WTC11 (cell line): ENCODE results near the gene ADAMTS2. TPM values are rescaled to one million over a fixed set of nuclear protein-coding genes. Genes with fewer than 3 reads are reported as not detected.
A peak's percentile ranks its signal among the peaks of the same experiment; 100 is the strongest.

Source experiments
- ATAC-seq: fragments of 200-7000 bp; cut with Tn5 transposase; 2 replicates; pipeline ENCODE4 v1.10.0; 2021; ENCODE audit warnings: mild to moderate bottlenecking, moderate library complexity
- CTCF ChIA-PET: fragments of 300-600 bp; sonication (Branson Sonifier 250); formaldehyde crosslinking; loops from one replicate; lab custom pipeline; 2021; ENCODE audit warnings: antibody characterized with exemption; lab: Charles Lee
- POLR2A ChIA-PET: fragments of 350-600 bp; sonication (Branson Sonifier 250); formaldehyde crosslinking; loops from one replicate; lab custom pipeline; 2021; ENCODE audit warnings: antibody characterized with exemption; lab: Charles Lee
- DNase-seq: peaks from one replicate; pipeline ENCODE4 v3.0.0; 2021; ENCODE audit warnings: low spot score
- H3K27ac Mint-ChIP-seq: 2 replicates; pipeline ENCODE4 v1.8.0; 2021; ENCODE audit warnings: mixed read lengths
- H3K27me3 Mint-ChIP-seq: 2 replicates; pipeline ENCODE4 v1.8.0; 2021; ENCODE audit warnings: low read depth, mild to moderate bottlenecking, moderate library complexity, mixed read lengths
- H3K36me3 Mint-ChIP-seq: 2 replicates; pipeline ENCODE4 v1.8.0; 2021; ENCODE audit warnings: mixed read lengths
- H3K4me1 Mint-ChIP-seq: 2 replicates; pipeline ENCODE4 v1.8.0; 2022; ENCODE audit warnings: mixed read lengths
- H3K4me3 Mint-ChIP-seq: 2 replicates; pipeline ENCODE4 v1.8.0; 2021; ENCODE audit warnings: mild to moderate bottlenecking, moderate library complexity, mixed read lengths
- H3K9me3 Mint-ChIP-seq: 2 replicates; pipeline ENCODE4 v1.8.0; 2021; ENCODE audit warnings: mixed read lengths
- CREM ChIP-seq: sonication (generic); formaldehyde crosslinking; IDR thresholded peaks from 2 replicates; pipeline ENCODE4 v1.8.1; 2022; ENCODE audit warnings: mild to moderate bottlenecking, missing genetic modification reagents, moderate library complexity
- ELF4 ChIP-seq: sonication (generic); formaldehyde crosslinking; IDR thresholded peaks from 2 replicates; pipeline ENCODE4 v1.8.1; 2022; ENCODE audit warnings: low read depth, mild to moderate bottlenecking, moderate library complexity, missing genetic modification reagents
- ETV6 ChIP-seq: sonication (generic); formaldehyde crosslinking; IDR thresholded peaks from 2 replicates; pipeline ENCODE4 v1.8.1; 2022; ENCODE audit warnings: mild to moderate bottlenecking, missing genetic modification reagents
- HMGA2 ChIP-seq: fragments of 250-450 bp; sonication (Bioruptor Pico); IDR thresholded peaks from 2 replicates; pipeline ENCODE4 v1.4.0; 2021; ENCODE audit warnings: mild to moderate bottlenecking, moderate library complexity
- NR1H2 ChIP-seq: sonication (generic); formaldehyde crosslinking; IDR thresholded peaks from 2 replicates; pipeline ENCODE4 v1.9.0; 2021; ENCODE audit warnings: mild to moderate bottlenecking, moderate library complexity, missing genetic modification reagents
- NR2C2 ChIP-seq: sonication (generic); formaldehyde crosslinking; IDR thresholded peaks from 2 replicates; pipeline ENCODE4 v1.8.0; 2022; ENCODE audit warnings: mild to moderate bottlenecking, missing genetic modification reagents
- NR3C1 ChIP-seq: sonication (generic); formaldehyde crosslinking; conservative IDR thresholded peaks from 2 replicates; pipeline ENCODE4 v1.8.1; 2023; ENCODE audit warnings: low read depth, mild to moderate bottlenecking, missing genetic modification reagents
- TEAD1 ChIP-seq: sonication (generic); formaldehyde crosslinking; IDR thresholded peaks from 2 replicates; pipeline ENCODE4 v1.8.0; 2022; ENCODE audit warnings: mild to moderate bottlenecking, missing genetic modification reagents
- ZBTB21 ChIP-seq: sonication (generic); formaldehyde crosslinking; IDR thresholded peaks from 2 replicates; pipeline ENCODE4 v1.8.1; 2023; ENCODE audit warnings: mild to moderate bottlenecking, missing genetic modification reagents, borderline replicate concordance
- ZNF121 ChIP-seq: sonication (generic); formaldehyde crosslinking; IDR thresholded peaks from 2 replicates; pipeline ENCODE4 v1.8.0; 2023; ENCODE audit warnings: missing genetic modification reagents
- total RNA-seq: library from RNA; stranded (reverse); gene quantifications from 3 replicates; pipeline ENCODE4 v1.2.3, GENCODE V29; 2021
- TF ChIP-seq, protein P1 (sequence below): fragments of 250-450 bp; sonication (Bioruptor Pico); IDR thresholded peaks from 2 replicates; pipeline ENCODE4 v1.8.0; 2021; ENCODE audit warnings: mild to moderate bottlenecking
- TF ChIP-seq, protein P2 (sequence below): sonication (generic); formaldehyde crosslinking; IDR thresholded peaks from 2 replicates; pipeline ENCODE4 v1.8.1; 2023; ENCODE audit warnings: mild to moderate bottlenecking, missing genetic modification reagents
- TF ChIP-seq, protein P3 (sequence below): sonication (generic); formaldehyde crosslinking; IDR thresholded peaks from 2 replicates; pipeline ENCODE4 v1.8.0; 2023; ENCODE audit warnings: missing genetic modification reagents, mild to moderate bottlenecking, borderline replicate concordance
- TF ChIP-seq, protein P4 (sequence below): sonication (generic); formaldehyde crosslinking; conservative IDR thresholded peaks from 2 replicates; pipeline ENCODE4 v1.8.1; 2022; ENCODE audit warnings: mild to moderate bottlenecking, missing genetic modification reagents
- TF ChIP-seq, protein P5 (sequence below): fragments of 250-450 bp; sonication (Bioruptor Pico); conservative IDR thresholded peaks from 2 replicates; pipeline ENCODE4 v1.9.0; 2021; ENCODE audit warnings: mild to moderate bottlenecking

ADAMTS2 gene
- total RNA-seq, 1 experiment from 2014 or later = 11.2 TPM

DNA sequence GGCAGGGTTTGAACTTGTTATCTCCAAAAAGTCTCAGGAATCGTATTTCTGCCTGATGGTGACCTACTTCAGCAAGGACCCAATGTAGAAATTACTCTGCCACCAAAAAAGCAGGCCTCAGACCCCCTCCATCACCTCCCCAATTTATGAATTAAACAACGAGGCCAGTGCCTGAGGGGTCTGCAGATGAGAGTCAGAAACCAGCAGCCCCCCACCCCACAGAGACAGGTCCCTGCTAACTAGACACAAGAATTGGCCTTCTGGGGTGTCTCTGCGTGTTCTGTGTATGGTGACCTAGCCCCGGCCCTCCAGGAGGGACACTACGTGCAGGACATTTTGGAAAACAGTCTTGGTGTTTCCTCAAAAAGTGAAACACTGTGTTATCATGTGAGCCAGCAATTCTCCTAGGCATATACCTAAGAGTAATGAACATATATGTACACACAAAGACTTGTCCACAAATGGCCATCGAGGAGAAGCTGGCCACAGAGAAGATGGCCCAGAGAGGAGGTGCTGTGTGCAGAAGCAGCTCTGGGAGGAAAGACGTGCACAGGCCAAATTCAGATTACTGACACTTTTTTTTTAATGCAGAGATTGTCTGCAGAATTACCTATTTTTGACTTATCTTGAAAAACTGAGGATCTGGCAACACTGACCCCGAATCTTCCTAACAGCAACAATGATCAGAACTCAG, 93.8 kb downstream of the ADAMTS2 start (continued):
- TF ChIP-seq ZNF121 (CRISPR knock-in tag) = no peak
- TF ChIP-seq CREM = no peak

DNA sequence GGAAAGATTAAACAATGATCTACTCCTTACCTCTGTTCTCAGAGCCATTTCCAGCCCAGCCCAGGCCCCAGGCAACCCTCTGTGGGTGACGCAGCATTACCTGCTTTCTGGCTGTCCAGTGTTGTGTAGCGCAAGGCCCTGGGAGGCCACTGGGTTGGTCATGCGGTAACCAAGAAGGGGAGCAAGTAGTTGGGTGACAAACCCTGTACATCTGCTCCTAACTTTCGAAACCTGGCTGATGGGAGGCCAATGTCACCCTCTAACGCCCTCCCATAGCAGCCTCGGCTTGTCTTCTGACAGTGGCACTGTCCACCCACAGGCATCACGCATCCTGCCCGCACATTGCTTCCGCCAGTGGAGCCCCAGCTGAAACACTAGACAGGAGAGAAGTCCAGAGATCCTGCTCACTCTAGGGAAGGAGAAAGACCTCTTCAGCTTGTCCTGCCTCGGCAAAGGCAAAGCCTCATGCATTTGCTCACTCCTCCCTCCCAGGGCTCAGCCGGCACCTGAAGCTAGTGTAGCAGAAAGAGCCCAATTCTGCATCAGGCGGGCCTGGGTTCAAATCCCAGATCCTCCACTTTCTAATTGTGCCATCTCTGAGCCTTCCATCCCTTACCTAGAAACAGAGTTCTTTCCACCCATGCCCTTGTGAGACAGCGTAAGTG, 94.6 kb downstream of the ADAMTS2 start:
- Mint-ChIP-seq H3K4me3 (no peak overlapping the region), H3K27me3 (no peaks in the 10 kb centered on the region), H3K9me3 (peaks cover 24% of the 10 kb centered on the region), H3K27ac (no peak overlapping the region), H3K36me3 (peaks cover 15% of the 10 kb centered on the region), H3K4me1 (peaks cover 16% of the 10 kb centered on the region)
- CTCF ChIA-PET = interaction anchor here (1.1 kb wide), 1 partner anchor 11 kb away, joined by 3 read pairs; no protein-coding TSS in a partner anchor
- TF ChIP-seq TEAD1 (CRISPR knock-in tag) (no peak), NR3C1 (CRISPR knock-in tag) (no peak), HMGA2 (CRISPR knock-in tag) (no peak), NR2C2 (CRISPR knock-in tag) (no peak)
- TF ChIP-seq, protein P1, sequence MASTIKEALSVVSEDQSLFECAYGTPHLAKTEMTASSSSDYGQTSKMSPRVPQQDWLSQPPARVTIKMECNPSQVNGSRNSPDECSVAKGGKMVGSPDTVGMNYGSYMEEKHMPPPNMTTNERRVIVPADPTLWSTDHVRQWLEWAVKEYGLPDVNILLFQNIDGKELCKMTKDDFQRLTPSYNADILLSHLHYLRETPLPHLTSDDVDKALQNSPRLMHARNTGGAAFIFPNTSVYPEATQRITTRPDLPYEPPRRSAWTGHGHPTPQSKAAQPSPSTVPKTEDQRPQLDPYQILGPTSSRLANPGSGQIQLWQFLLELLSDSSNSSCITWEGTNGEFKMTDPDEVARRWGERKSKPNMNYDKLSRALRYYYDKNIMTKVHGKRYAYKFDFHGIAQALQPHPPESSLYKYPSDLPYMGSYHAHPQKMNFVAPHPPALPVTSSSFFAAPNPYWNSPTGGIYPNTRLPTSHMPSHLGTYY (CRISPR knock-in tag) = no peak
- TF ChIP-seq, protein P2, sequence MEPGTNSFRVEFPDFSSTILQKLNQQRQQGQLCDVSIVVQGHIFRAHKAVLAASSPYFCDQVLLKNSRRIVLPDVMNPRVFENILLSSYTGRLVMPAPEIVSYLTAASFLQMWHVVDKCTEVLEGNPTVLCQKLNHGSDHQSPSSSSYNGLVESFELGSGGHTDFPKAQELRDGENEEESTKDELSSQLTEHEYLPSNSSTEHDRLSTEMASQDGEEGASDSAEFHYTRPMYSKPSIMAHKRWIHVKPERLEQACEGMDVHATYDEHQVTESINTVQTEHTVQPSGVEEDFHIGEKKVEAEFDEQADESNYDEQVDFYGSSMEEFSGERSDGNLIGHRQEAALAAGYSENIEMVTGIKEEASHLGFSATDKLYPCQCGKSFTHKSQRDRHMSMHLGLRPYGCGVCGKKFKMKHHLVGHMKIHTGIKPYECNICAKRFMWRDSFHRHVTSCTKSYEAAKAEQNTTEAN (CRISPR knock-in tag) = no peak
- ATAC-seq (no peak), DNase-seq (peak; percentile 10)
- POLR2A ChIA-PET = no interaction called here

DNA sequence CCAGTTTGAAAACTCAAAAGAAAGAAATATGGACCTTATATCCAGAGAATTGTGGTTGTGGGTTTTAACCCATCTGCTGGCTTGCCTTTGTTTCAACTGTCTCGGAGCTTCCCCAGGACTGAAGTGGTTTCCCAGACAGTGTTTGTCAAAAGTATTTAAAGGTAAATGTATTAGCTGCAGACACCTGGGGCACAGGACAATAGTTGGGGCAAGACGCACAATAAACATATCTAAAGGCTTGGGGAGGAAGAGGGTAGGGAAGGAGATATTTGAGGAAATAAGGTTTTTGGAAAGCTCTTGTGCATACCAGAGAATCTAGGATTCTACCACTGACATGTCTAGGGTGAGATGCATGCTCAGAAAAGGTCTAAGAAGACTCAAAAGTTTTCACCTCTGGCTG, 99.0 kb downstream of the ADAMTS2 start:
- Mint-ChIP-seq H3K36me3 (peaks cover 19% of the 10 kb centered on the region), H3K4me3 (no peak overlapping the region), H3K27ac (peak overlapping the region; percentile 35), H3K9me3 (peaks cover 26% of the 10 kb centered on the region), H3K27me3 (no peaks in the 10 kb centered on the region), H3K4me1 (peaks cover 38% of the 10 kb centered on the region)
- DNase-seq = peak; percentile 1
- peak; percentile 87 for ATAC-seq
- TF ChIP-seq ELF4 = no peak
- TF ChIP-seq, protein P3, sequence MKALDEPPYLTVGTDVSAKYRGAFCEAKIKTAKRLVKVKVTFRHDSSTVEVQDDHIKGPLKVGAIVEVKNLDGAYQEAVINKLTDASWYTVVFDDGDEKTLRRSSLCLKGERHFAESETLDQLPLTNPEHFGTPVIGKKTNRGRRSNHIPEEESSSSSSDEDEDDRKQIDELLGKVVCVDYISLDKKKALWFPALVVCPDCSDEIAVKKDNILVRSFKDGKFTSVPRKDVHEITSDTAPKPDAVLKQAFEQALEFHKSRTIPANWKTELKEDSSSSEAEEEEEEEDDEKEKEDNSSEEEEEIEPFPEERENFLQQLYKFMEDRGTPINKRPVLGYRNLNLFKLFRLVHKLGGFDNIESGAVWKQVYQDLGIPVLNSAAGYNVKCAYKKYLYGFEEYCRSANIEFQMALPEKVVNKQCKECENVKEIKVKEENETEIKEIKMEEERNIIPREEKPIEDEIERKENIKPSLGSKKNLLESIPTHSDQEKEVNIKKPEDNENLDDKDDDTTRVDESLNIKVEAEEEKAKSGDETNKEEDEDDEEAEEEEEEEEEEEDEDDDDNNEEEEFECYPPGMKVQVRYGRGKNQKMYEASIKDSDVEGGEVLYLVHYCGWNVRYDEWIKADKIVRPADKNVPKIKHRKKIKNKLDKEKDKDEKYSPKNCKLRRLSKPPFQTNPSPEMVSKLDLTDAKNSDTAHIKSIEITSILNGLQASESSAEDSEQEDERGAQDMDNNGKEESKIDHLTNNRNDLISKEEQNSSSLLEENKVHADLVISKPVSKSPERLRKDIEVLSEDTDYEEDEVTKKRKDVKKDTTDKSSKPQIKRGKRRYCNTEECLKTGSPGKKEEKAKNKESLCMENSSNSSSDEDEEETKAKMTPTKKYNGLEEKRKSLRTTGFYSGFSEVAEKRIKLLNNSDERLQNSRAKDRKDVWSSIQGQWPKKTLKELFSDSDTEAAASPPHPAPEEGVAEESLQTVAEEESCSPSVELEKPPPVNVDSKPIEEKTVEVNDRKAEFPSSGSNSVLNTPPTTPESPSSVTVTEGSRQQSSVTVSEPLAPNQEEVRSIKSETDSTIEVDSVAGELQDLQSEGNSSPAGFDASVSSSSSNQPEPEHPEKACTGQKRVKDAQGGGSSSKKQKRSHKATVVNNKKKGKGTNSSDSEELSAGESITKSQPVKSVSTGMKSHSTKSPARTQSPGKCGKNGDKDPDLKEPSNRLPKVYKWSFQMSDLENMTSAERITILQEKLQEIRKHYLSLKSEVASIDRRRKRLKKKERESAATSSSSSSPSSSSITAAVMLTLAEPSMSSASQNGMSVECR (CRISPR knock-in tag) = no peak
- no peak for TF ChIP-seq NR1H2
- TF ChIP-seq, protein P4, sequence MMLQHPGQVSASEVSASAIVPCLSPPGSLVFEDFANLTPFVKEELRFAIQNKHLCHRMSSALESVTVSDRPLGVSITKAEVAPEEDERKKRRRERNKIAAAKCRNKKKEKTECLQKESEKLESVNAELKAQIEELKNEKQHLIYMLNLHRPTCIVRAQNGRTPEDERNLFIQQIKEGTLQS (CRISPR knock-in tag) = no peak
- TF ChIP-seq ZBTB21 (CRISPR knock-in tag) = no peak
- TF ChIP-seq, protein P5, sequence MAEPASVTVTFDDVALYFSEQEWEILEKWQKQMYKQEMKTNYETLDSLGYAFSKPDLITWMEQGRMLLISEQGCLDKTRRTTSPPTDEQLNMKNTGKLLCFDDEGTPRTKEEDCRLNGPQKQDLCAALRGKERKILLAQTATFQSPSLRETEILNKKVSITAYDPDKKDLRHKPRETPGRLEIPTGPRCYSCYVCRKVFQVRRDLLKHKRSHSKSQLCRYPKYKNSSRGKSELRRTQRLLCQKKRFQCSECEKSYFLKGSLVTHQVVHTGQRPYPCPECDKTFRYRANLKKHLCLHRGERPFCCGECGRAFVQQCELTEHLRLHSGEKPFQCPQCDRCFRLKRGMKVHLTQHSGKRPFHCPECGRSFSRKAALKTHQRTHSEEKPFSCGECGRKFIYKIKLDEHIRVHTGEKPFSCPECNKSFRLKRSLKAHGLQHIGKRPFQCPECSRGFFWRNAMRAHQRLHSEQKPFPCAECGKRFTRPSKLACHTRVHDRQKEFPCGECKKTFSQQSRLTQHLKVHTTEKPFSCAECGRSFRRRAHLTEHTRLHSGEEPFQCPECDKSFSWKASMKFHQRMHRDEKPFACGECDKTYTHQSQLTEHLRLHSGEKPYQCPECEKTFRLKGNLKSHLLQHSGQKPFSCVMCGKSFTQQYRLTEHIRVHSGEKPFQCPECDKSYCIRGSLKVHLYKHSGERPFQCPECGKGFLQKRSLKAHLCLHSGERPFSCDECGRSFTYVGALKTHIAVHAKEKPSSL = no peak
- TF ChIP-seq ETV6 = peak; percentile 68; the same call in 1 of the 2 replicates
- TF ChIP-seq, all 79 proteins: peak for 1
- ChIA-PET CTCF (interaction anchor here (1.1 to 1.4 kb wide), 2 partner anchors 15 to 33 kb away, joined by 4 read pairs; no protein-coding TSS in a partner anchor), POLR2A (no interaction called here)
